Measurements from ENCODE around the gene ALCAM.

DNA sequence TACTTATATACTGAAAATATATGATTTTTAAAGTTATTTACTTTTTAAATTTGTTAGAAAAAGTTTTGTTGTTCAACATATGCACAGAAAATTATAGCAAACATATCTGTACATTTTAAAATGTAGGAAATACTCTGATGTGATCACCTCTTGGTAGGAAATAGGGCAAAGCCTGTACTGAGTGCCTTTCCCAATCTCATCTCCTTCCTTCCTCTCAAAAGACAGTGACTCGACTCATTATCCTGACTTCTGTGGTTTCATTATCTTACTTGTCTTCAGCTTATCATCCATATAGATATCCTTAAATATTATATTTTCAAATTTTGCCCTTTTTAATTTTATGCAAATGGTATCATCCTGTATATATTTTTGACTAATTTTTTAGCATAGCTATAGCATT lies 18.4 kb upstream of the ALCAM start:
- TF ChIP-seq POLR2A (IDR thresholded peaks at IDR 0.05) (no peak), POLR2AphosphoS5 (IDR thresholded peaks at IDR 0.05; ENCODE audit: insufficient read depth in 1 of 2, low read depth in 1 of 2) (no peak)
- TF ChIP-seq, protein P1, sequence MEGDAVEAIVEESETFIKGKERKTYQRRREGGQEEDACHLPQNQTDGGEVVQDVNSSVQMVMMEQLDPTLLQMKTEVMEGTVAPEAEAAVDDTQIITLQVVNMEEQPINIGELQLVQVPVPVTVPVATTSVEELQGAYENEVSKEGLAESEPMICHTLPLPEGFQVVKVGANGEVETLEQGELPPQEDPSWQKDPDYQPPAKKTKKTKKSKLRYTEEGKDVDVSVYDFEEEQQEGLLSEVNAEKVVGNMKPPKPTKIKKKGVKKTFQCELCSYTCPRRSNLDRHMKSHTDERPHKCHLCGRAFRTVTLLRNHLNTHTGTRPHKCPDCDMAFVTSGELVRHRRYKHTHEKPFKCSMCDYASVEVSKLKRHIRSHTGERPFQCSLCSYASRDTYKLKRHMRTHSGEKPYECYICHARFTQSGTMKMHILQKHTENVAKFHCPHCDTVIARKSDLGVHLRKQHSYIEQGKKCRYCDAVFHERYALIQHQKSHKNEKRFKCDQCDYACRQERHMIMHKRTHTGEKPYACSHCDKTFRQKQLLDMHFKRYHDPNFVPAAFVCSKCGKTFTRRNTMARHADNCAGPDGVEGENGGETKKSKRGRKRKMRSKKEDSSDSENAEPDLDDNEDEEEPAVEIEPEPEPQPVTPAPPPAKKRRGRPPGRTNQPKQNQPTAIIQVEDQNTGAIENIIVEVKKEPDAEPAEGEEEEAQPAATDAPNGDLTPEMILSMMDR (IDR thresholded peaks at IDR 0.05), result no peak
